ENCODE results near the gene CYP51A1. TPM values are rescaled to one million over a fixed set of nuclear protein-coding genes. Genes with fewer than 3 reads are reported as not detected.

The CYP51A1 gene
- total RNA-seq, 1 donor from 2014 or later: 15.8 TPM

GRCh38 chr7:92131764-92132330 lies 2.4 kb downstream of the CYP51A1 start:
- Histone ChIP-seq H3K36me3 (peaks cover 27% of the 10 kb centered on the region), H3K4me3 (no peak overlapping the region), H3K9me3 (replicated peaks) (no peaks in the 10 kb centered on the region), H3K27ac (replicated peaks) (no peak overlapping the region), H3K27me3 (ENCODE audit: low read depth) (no peaks in the 10 kb centered on the region), H3K4me1 (peaks cover 30% of the 10 kb centered on the region)
- intact Hi-C loops (cut with micrococcal nuclease): no loop called here
- TF ChIP-seq, protein P1, sequence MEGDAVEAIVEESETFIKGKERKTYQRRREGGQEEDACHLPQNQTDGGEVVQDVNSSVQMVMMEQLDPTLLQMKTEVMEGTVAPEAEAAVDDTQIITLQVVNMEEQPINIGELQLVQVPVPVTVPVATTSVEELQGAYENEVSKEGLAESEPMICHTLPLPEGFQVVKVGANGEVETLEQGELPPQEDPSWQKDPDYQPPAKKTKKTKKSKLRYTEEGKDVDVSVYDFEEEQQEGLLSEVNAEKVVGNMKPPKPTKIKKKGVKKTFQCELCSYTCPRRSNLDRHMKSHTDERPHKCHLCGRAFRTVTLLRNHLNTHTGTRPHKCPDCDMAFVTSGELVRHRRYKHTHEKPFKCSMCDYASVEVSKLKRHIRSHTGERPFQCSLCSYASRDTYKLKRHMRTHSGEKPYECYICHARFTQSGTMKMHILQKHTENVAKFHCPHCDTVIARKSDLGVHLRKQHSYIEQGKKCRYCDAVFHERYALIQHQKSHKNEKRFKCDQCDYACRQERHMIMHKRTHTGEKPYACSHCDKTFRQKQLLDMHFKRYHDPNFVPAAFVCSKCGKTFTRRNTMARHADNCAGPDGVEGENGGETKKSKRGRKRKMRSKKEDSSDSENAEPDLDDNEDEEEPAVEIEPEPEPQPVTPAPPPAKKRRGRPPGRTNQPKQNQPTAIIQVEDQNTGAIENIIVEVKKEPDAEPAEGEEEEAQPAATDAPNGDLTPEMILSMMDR (IDR thresholded peaks at IDR 0.05; ENCODE audit: borderline replicate concordance): no peak
- no peak for DNase-seq

DNA sequence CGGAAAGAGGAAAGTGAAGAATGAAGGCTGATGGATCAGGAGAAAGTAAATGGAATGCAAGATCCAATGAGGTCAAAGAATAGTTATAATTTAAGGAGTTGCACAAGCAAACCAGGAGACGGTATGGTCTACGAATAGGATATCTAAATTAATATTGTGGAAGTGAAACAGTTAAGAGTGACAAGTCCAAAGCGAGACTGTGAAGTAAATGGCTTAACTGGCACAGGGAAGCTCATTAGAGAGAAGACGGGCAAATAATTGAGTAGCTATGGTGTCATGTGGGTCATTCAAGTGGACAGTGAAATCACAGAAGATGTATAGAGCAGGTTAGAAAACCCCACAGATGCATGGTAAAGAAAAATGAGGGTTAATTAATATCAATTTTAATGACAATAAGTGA lies 3.2 kb downstream of the CYP51A1 start:
- Histone ChIP-seq H3K27ac (replicated peaks) (no peak overlapping the region), H3K4me3 (no peak overlapping the region), H3K27me3 (ENCODE audit: low read depth) (no peaks in the 10 kb centered on the region), H3K36me3 (peaks cover 34% of the 10 kb centered on the region), H3K4me1 (peaks cover 30% of the 10 kb centered on the region), H3K9me3 (replicated peaks) (no peaks in the 10 kb centered on the region)
- TF ChIP-seq, protein P1 (IDR thresholded peaks at IDR 0.05; ENCODE audit: borderline replicate concordance): no peak
- DNase-seq: no peak
- intact Hi-C loops (cut with micrococcal nuclease): no loop called here

- no peak for DNase-seq
- no peaks in the 10 kb centered on the region for H3K4me1 ChIP-seq
- no peaks in the 10 kb centered on the region for H3K27me3 ChIP-seq (ENCODE audit: low read depth)
- H3K9me3 ChIP-seq (replicated peaks): peaks cover 7% of the 10 kb centered on the region
- intact Hi-C loops (cut with micrococcal nuclease): no loop called here
- TF ChIP-seq, protein P1 (IDR thresholded peaks at IDR 0.05; ENCODE audit: borderline replicate concordance): no peak
- no peak overlapping the region for H3K27ac ChIP-seq (replicated peaks)
- peaks cover 66% of the 10 kb centered on the region for H3K36me3 ChIP-seq
- no peak overlapping the region for H3K4me3 ChIP-seq
These were observed 12.6 kb downstream of the CYP51A1 start for GRCh38 chr7:92121681-92122080.

GRCh38 chr7:92119213-92119759 lies 15.0 kb downstream of the CYP51A1 start:
- Histone ChIP-seq H3K27me3 (ENCODE audit: low read depth) (no peaks in the 10 kb centered on the region), H3K4me1 (no peaks in the 10 kb centered on the region), H3K4me3 (no peak overlapping the region), H3K9me3 (replicated peaks) (peaks cover 7% of the 10 kb centered on the region), H3K36me3 (peaks cover 50% of the 10 kb centered on the region), H3K27ac (replicated peaks) (no peak overlapping the region)
- intact Hi-C loops (cut with micrococcal nuclease): no loop called here
- TF ChIP-seq, protein P1 (IDR thresholded peaks at IDR 0.05; ENCODE audit: borderline replicate concordance): no peak
- DNase-seq: no peak

DNA sequence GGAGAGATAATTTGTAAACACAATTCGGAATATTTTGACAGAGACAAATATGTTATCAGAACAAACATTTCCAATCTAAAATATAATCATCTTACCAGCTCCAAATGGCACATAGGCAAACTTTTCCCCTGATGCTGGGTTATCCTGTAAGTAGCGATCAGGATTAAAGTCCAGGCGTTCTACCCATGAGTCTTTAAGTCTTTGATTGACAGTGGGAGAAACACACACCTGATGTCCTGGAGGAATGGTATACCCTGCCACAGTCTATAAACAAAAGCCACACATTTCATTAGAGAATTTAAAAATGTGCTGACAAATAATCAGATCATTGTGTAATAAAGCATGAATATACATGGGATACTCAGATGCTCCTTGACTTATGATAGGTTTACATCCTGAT lies 17.3 kb downstream of the CYP51A1 start:
- DNase-seq: no peak
- H3K4me1 ChIP-seq: no peaks in the 10 kb centered on the region
- H3K27ac ChIP-seq (replicated peaks): no peak overlapping the region
- peaks cover 5% of the 10 kb centered on the region for H3K9me3 ChIP-seq (replicated peaks)
- H3K4me3 ChIP-seq: no peak overlapping the region
- H3K36me3 ChIP-seq: peaks cover 27% of the 10 kb centered on the region
- TF ChIP-seq, protein P1 (IDR thresholded peaks at IDR 0.05; ENCODE audit: borderline replicate concordance): no peak
- H3K27me3 ChIP-seq (ENCODE audit: low read depth): no peaks in the 10 kb centered on the region
- intact Hi-C loops (cut with micrococcal nuclease): no loop called here

All from left ventricle myocardium inferior (tissue), 1 donor.